Activated CD4-positive, alpha-beta T cell treated with anti-CD3 and anti-CD28 coated beads, Interleukin-2, amount 50 U/mL, for 1 hour (primary cell): ENCODE data around the gene SSBP2.
A peak's percentile ranks its signal among the peaks of the same experiment; 100 is the strongest.

ENCODE experiments used
- DNase-seq: peaks from one replicate; pipeline ENCODE4 v3.0.0-alpha.2; 2020

SSBP2 gene

GRCh38 chr5:81766611-81767010, 15.7 kb upstream of the SSBP2 start:
- no peak for DNase-seq

GRCh38 chr5:81763294-81763928, 12.5 kb upstream of the SSBP2 start:
- DNase-seq, result no peak

GRCh38 chr5:81762853-81763252, 12.0 kb upstream of the SSBP2 start:
- no peak for DNase-seq

- DNase-seq, result no peak
These were observed 11.5 kb upstream of the SSBP2 start for GRCh38 chr5:81762401-81762800.

- no peak for DNase-seq
These were observed 11.1 kb upstream of the SSBP2 start for GRCh38 chr5:81761970-81762369.

- DNase-seq, result no peak
These were observed 10.4 kb upstream of the SSBP2 start for GRCh38 chr5:81761270-81761669.

GRCh38 chr5:81760521-81760920, 9.6 kb upstream of the SSBP2 start:
- DNase-seq, result no peak

GRCh38 chr5:81759632-81760005, 8.7 kb upstream of the SSBP2 start:
- no peak for DNase-seq

- no peak for DNase-seq
These were observed 6.5 kb upstream of the SSBP2 start for GRCh38 chr5:81757404-81757803.

GRCh38 chr5:81756016-81756415, 5.1 kb upstream of the SSBP2 start:
- no peak for DNase-seq

GRCh38 chr5:81755320-81755719, 4.4 kb upstream of the SSBP2 start:
- no peak for DNase-seq

GRCh38 chr5:81754621-81755020, 3.7 kb upstream of the SSBP2 start:
- no peak for DNase-seq

GRCh38 chr5:81753429-81753828, 2.5 kb upstream of the SSBP2 start:
- DNase-seq, result no peak

- DNase-seq, result no peak
These were observed 1.7 kb upstream of the SSBP2 start for GRCh38 chr5:81752644-81752963.

- DNase-seq, result no peak
These were observed 1.1 kb upstream of the SSBP2 start for GRCh38 chr5:81751836-81752643.

GRCh38 chr5:81750308-81751008, 439 bp downstream of the SSBP2 start:
- DNase-seq, result peak; percentile 10

- peak; percentile 45 for DNase-seq
These were observed 1.2 kb downstream of the SSBP2 start for GRCh38 chr5:81749561-81750307.

GRCh38 chr5:81749192-81749560, 1.7 kb downstream of the SSBP2 start:
- DNase-seq, result no peak

GRCh38 chr5:81748556-81748955, 2.3 kb downstream of the SSBP2 start:
- DNase-seq, result no peak

- no peak for DNase-seq
These were observed 3.9 kb downstream of the SSBP2 start for GRCh38 chr5:81747030-81747429.

- DNase-seq, result no peak
These were observed 10.1 kb downstream of the SSBP2 start for GRCh38 chr5:81740758-81741157.

GRCh38 chr5:81739291-81739690, 11.6 kb downstream of the SSBP2 start:
- no peak for DNase-seq

GRCh38 chr5:81729276-81729675, 21.6 kb downstream of the SSBP2 start:
- no peak for DNase-seq

- no peak for DNase-seq
These were observed 22.6 kb downstream of the SSBP2 start for GRCh38 chr5:81728301-81728700.
